ENCODE measurements around the gene DGCR8. TPM values are rescaled to one million over a fixed set of nuclear protein-coding genes. Genes with fewer than 3 reads are reported as not detected.

DGCR8 gene
- total and polyA plus RNA-seq, 10 donors = 7.8 to 62.7 (median 31.4) TPM

GRCh38 chr22:20107471-20107901 lies 27.4 kb downstream of the DGCR8 start:
- intact Hi-C loops (cut with DNase I; ENCODE audit: low total_unique reads) = no loop called here
- Histone ChIP-seq H3K9me3 (no peaks in the 10 kb centered on the region), H3K36me3 (peaks cover 5 to 100% (median 85%) of the 10 kb centered on the region in 6 donors), H3K27me3 (replicated peaks in 1 of 7) (no peaks in the 10 kb centered on the region), H3K4me1 (peaks cover 6 to 17% (median 14%) of the 10 kb centered on the region in 6 donors), H3K27ac (no peak overlapping the region), H3K4me3 (no peak overlapping the region)
- WGBS, 5 donors = 93 to 99% (median 96%) methylated on average over 5 to 7 of the region's 7 CpGs
- TF ChIP-seq POLR2AphosphoS5 (IDR thresholded peaks at IDR 0.05) (peak in 1 of 3 donors; percentile 41), POLR2A (IDR thresholded peaks at IDR 0.05) (no peak)
- TF ChIP-seq, protein P1, sequence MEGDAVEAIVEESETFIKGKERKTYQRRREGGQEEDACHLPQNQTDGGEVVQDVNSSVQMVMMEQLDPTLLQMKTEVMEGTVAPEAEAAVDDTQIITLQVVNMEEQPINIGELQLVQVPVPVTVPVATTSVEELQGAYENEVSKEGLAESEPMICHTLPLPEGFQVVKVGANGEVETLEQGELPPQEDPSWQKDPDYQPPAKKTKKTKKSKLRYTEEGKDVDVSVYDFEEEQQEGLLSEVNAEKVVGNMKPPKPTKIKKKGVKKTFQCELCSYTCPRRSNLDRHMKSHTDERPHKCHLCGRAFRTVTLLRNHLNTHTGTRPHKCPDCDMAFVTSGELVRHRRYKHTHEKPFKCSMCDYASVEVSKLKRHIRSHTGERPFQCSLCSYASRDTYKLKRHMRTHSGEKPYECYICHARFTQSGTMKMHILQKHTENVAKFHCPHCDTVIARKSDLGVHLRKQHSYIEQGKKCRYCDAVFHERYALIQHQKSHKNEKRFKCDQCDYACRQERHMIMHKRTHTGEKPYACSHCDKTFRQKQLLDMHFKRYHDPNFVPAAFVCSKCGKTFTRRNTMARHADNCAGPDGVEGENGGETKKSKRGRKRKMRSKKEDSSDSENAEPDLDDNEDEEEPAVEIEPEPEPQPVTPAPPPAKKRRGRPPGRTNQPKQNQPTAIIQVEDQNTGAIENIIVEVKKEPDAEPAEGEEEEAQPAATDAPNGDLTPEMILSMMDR (IDR thresholded peaks at IDR 0.05 in 8 of 11, conservative IDR thresholded peaks at IDR 0.05 in 3 of 11) = no peak
- peak; percentile 49 for DNase-seq

DNA sequence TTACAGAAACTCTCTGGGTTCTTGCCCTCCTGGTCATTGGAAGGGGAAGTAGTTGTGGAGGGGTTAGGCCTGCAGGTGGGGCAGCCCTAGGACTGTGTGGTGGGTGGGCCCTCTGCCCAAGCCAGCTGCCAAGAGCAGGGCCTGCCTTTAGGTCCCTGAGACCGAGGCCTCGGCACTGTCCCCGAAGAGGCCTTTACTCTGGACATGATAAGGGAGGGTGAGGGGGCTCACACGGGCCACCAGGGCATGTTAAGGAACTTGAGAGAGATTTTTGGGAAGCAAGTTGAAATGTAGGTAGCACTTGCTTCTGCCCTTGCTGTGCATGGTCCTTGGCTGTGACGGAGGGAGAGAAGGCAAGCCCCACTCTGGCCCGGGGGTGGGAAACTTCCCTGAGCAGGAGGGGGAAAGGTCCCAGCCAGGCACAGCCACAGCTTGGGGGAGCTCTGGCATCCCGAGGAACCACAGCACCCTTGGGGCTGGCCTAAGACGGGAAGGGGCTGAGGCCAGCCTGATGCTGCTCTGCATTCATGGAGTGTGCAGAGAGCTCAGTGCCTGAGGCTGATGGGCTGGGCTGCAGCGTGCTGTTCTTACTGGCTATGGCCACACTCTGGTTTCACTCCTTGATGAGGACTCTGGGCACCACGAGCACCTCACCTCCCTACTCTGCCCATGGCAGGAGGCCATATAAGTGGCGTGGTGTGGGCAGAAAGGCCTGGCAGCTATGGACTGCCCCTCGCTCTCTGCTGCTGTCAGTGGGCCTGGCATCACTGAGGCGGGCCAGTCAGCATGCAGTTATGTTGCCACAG lies 28.1 kb downstream of the DGCR8 start:
- peak; percentile 73 for DNase-seq
- Histone ChIP-seq H3K4me3 (no peak overlapping the region), H3K36me3 (peaks cover 5 to 100% (median 89%) of the 10 kb centered on the region in 6 donors), H3K9me3 (no peaks in the 10 kb centered on the region), H3K4me1 (peaks cover 6 to 24% (median 20%) of the 10 kb centered on the region in 6 donors), H3K27me3 (replicated peaks in 1 of 7) (no peaks in the 10 kb centered on the region), H3K27ac (no peak overlapping the region)
- 87 to 90% (median 88%) methylated on average over 13 of the region's 13 CpGs for WGBS, 5 donors
- intact Hi-C loops (cut with DNase I; ENCODE audit: low total_unique reads) = no loop called here
- TF ChIP-seq, protein P1 (IDR thresholded peaks at IDR 0.05 in 8 of 11, conservative IDR thresholded peaks at IDR 0.05 in 3 of 11) = no peak
- TF ChIP-seq POLR2A (IDR thresholded peaks at IDR 0.05) (no peak), POLR2AphosphoS5 (IDR thresholded peaks at IDR 0.05) (peak; percentile 19 to 38 (median 22))

- H3K4me3 ChIP-seq = no peak overlapping the region
- H3K4me1 ChIP-seq = peaks cover 6 to 30% (median 27%) of the 10 kb centered on the region in 6 donors
- WGBS, 5 donors = 82 to 95% (median 88%) methylated on average over 11 to 12 of the region's 12 CpGs
- H3K36me3 ChIP-seq = peaks cover 5 to 100% (median 94%) of the 10 kb centered on the region in 6 donors
- no peaks in the 10 kb centered on the region for H3K27me3 ChIP-seq (replicated peaks in 1 of 7)
- no peak overlapping the region for H3K27ac ChIP-seq
- H3K9me3 ChIP-seq = no peaks in the 10 kb centered on the region
- TF ChIP-seq POLR2AphosphoS5 (IDR thresholded peaks at IDR 0.05) (peak in 1 of 3 donors; percentile 72), POLR2A (IDR thresholded peaks at IDR 0.05) (no peak)
- DNase-seq = peak; percentile 64
- intact Hi-C loops (cut with DNase I; ENCODE audit: low total_unique reads) = no loop called here
Observed at GRCh38 chr22:20108757-20109230, 28.8 kb downstream of the DGCR8 start.

DNA sequence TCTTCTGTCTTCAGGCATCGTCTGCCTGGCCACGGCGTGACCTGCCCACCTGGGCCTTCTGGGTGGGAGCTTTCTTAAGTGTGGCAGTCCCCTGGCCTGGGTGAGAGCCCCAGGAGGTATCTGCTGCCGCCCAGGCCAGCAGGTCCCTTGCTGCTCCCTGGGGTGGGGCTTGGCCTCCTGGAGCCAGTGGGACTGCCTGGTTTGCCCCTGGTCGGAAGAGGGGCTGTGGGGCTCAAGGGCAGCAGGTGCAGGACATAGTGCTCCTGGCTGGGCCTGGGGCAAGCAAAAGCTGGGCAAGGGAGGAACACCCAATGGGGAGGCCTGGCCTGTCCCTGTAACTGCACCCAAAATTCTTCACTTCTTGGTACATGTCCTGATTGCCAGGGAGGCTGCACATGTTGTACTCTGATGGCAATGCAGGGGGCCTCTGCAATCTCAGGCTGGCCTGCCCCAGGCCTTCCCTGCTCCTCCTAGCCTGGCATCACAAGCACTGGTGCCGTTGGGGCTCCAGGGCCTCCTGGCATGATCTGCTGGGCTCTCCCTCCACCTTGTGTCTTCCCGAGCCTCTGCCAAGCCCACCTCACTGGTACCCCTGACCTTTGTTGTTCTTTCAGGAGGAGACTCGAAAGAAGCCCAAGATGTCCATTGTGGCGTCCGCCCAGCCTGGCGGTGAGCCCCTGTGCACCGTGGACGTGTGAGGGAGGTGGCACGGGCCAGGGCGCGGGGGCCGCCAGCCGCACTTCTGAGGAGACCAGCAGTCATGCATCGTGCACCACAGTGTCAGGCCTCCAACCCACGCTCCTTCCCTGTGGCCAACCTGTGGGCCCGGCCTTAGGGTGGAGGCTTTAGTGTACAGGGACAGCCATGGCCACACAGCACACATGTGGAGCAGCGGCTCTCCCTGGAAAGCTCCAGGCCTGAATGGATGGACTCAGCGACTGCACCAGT lies 29.6 kb downstream of the DGCR8 start:
- H3K4me3 ChIP-seq = no peak overlapping the region
- no peak overlapping the region for H3K27ac ChIP-seq
- peak; percentile 10 to 70 (median 40) for TF ChIP-seq POLR2AphosphoS5 (IDR thresholded peaks at IDR 0.05)
- no peak for TF ChIP-seq POLR2A (IDR thresholded peaks at IDR 0.05)
- 84 to 93% (median 87%) methylated on average over 14 to 23 of the region's 23 CpGs for WGBS, 5 donors
- H3K36me3 ChIP-seq = peaks cover 5 to 100% (median 97%) of the 10 kb centered on the region in 6 donors
- intact Hi-C loops (cut with DNase I; ENCODE audit: low total_unique reads) = no loop called here
- no peaks in the 10 kb centered on the region for H3K27me3 ChIP-seq (replicated peaks in 1 of 7)
- peak; percentile 70 for DNase-seq
- no peaks in the 10 kb centered on the region for H3K9me3 ChIP-seq
- H3K4me1 ChIP-seq = peaks cover 6 to 39% (median 34%) of the 10 kb centered on the region in 6 donors

All from spleen (tissue), 11 donors.